Measurements from ENCODE around the gene THADA. TPM values are rescaled to one million over a fixed set of nuclear protein-coding genes. Genes with fewer than 3 reads are reported as not detected.

Gene THADA
- total RNA-seq, 1 donor from 2014 or later = 48.4 TPM

GRCh38 chr2:43246641-43247040 is 349.2 kb downstream of the THADA start:
- intact Hi-C loops (cut with micrococcal nuclease) = no loop called here
- peaks cover 3% of the 10 kb centered on the region for H3K4me1 Mint-ChIP-seq (ENCODE audit: low read depth)
- H3K36me3 Mint-ChIP-seq (ENCODE audit: low read depth) = no peaks in the 10 kb centered on the region

GRCh38 chr2:43241558-43241957 is 354.3 kb downstream of the THADA start:
- no peak overlapping the region for H3K27ac Mint-ChIP-seq

More at GRCh38 chr2:43246641-43247040, 349.2 kb downstream of the THADA start:
- H3K9me3 Mint-ChIP-seq = no peaks in the 10 kb centered on the region
- no peak overlapping the region for H3K27ac Mint-ChIP-seq
- H3K27me3 Mint-ChIP-seq (ENCODE audit: low read depth) = no peaks in the 10 kb centered on the region
- DNase-seq (ENCODE audit: low spot score) = no peak
- H3K4me3 Mint-ChIP-seq (ENCODE audit: low read depth) = no peak overlapping the region

GRCh38 chr2:43240766-43241150 is 355.1 kb downstream of the THADA start:
- DNase-seq (ENCODE audit: low spot score) = no peak
- no peak overlapping the region for H3K27ac Mint-ChIP-seq
- H3K9me3 Mint-ChIP-seq = no peaks in the 10 kb centered on the region
- no peak overlapping the region for H3K4me3 Mint-ChIP-seq (ENCODE audit: low read depth)
- intact Hi-C loops (cut with micrococcal nuclease) = no loop called here
- no peaks in the 10 kb centered on the region for H3K36me3 Mint-ChIP-seq (ENCODE audit: low read depth)
- peaks cover 6% of the 10 kb centered on the region for H3K4me1 Mint-ChIP-seq (ENCODE audit: low read depth)
- no peaks in the 10 kb centered on the region for H3K27me3 Mint-ChIP-seq (ENCODE audit: low read depth)

More at GRCh38 chr2:43241558-43241957, 354.3 kb downstream of the THADA start:
- H3K4me3 Mint-ChIP-seq (ENCODE audit: low read depth) = no peak overlapping the region
- no peak for DNase-seq (ENCODE audit: low spot score)
- H3K9me3 Mint-ChIP-seq = no peaks in the 10 kb centered on the region
- peaks cover 6% of the 10 kb centered on the region for H3K4me1 Mint-ChIP-seq (ENCODE audit: low read depth)
- intact Hi-C loops (cut with micrococcal nuclease) = no loop called here
- H3K36me3 Mint-ChIP-seq (ENCODE audit: low read depth) = no peaks in the 10 kb centered on the region
- no peaks in the 10 kb centered on the region for H3K27me3 Mint-ChIP-seq (ENCODE audit: low read depth)

- Mint-ChIP-seq H3K27ac (no peak overlapping the region), H3K9me3 (no peaks in the 10 kb centered on the region), H3K27me3 (ENCODE audit: low read depth) (no peaks in the 10 kb centered on the region), H3K36me3 (ENCODE audit: low read depth) (no peaks in the 10 kb centered on the region), H3K4me1 (ENCODE audit: low read depth) (peaks cover 6% of the 10 kb centered on the region), H3K4me3 (ENCODE audit: low read depth) (no peak overlapping the region)
- intact Hi-C loops (cut with micrococcal nuclease) = no loop called here
- DNase-seq (ENCODE audit: low spot score) = no peak
Observed at GRCh38 chr2:43239981-43240765, 355.7 kb downstream of the THADA start.

- Mint-ChIP-seq H3K36me3 (ENCODE audit: low read depth) (no peaks in the 10 kb centered on the region), H3K27ac (no peak overlapping the region), H3K27me3 (ENCODE audit: low read depth) (no peaks in the 10 kb centered on the region), H3K4me1 (ENCODE audit: low read depth) (peaks cover 6% of the 10 kb centered on the region), H3K4me3 (ENCODE audit: low read depth) (no peak overlapping the region), H3K9me3 (no peaks in the 10 kb centered on the region)
- no peak for DNase-seq (ENCODE audit: low spot score)
- intact Hi-C loops (cut with micrococcal nuclease) = no loop called here
Observed at GRCh38 chr2:43238813-43239212, 357.0 kb downstream of the THADA start.

- no peak overlapping the region for H3K4me3 Mint-ChIP-seq (ENCODE audit: low read depth)
- H3K9me3 Mint-ChIP-seq = no peaks in the 10 kb centered on the region
- no peak overlapping the region for H3K27ac Mint-ChIP-seq
- H3K36me3 Mint-ChIP-seq (ENCODE audit: low read depth) = no peaks in the 10 kb centered on the region
- intact Hi-C loops (cut with micrococcal nuclease) = no loop called here
- DNase-seq (ENCODE audit: low spot score) = no peak
- H3K4me1 Mint-ChIP-seq (ENCODE audit: low read depth) = peaks cover 6% of the 10 kb centered on the region
- no peaks in the 10 kb centered on the region for H3K27me3 Mint-ChIP-seq (ENCODE audit: low read depth)
Observed at GRCh38 chr2:43238176-43238575, 357.7 kb downstream of the THADA start.

GRCh38 chr2:43233218-43234212 is 362.3 kb downstream of the THADA start:
- H3K9me3 Mint-ChIP-seq = no peaks in the 10 kb centered on the region
- no peak overlapping the region for H3K4me3 Mint-ChIP-seq (ENCODE audit: low read depth)
- H3K27ac Mint-ChIP-seq = no peak overlapping the region
- H3K4me1 Mint-ChIP-seq (ENCODE audit: low read depth) = peaks cover 17% of the 10 kb centered on the region
- H3K36me3 Mint-ChIP-seq (ENCODE audit: low read depth) = peaks cover 16% of the 10 kb centered on the region
- no peak for DNase-seq (ENCODE audit: low spot score)
- H3K27me3 Mint-ChIP-seq (ENCODE audit: low read depth) = no peaks in the 10 kb centered on the region
- intact Hi-C loops (cut with micrococcal nuclease) = no loop called here

- Mint-ChIP-seq H3K4me3 (ENCODE audit: low read depth) (no peak overlapping the region), H3K4me1 (ENCODE audit: low read depth) (peaks cover 20% of the 10 kb centered on the region), H3K9me3 (no peaks in the 10 kb centered on the region), H3K27me3 (ENCODE audit: low read depth) (no peaks in the 10 kb centered on the region), H3K27ac (no peak overlapping the region), H3K36me3 (ENCODE audit: low read depth) (peaks cover 16% of the 10 kb centered on the region)
- intact Hi-C loops (cut with micrococcal nuclease) = no loop called here
- DNase-seq (ENCODE audit: low spot score) = no peak
Observed at GRCh38 chr2:43230951-43231827, 364.6 kb downstream of the THADA start.

- Mint-ChIP-seq H3K27me3 (ENCODE audit: low read depth) (no peaks in the 10 kb centered on the region), H3K36me3 (ENCODE audit: low read depth) (peaks cover 23% of the 10 kb centered on the region), H3K4me3 (ENCODE audit: low read depth) (no peak overlapping the region), H3K27ac (no peak overlapping the region), H3K9me3 (no peaks in the 10 kb centered on the region), H3K4me1 (ENCODE audit: low read depth) (peaks cover 20% of the 10 kb centered on the region)
- intact Hi-C loops (cut with micrococcal nuclease) = no loop called here
- DNase-seq (ENCODE audit: low spot score) = no peak
Observed at GRCh38 chr2:43230351-43230885, 365.4 kb downstream of the THADA start.

GRCh38 chr2:43228756-43229659 is 366.8 kb downstream of the THADA start:
- H3K36me3 Mint-ChIP-seq (ENCODE audit: low read depth) = peaks cover 34% of the 10 kb centered on the region
- DNase-seq (ENCODE audit: low spot score) = no peak
- intact Hi-C loops (cut with micrococcal nuclease) = loop anchor here (1.0 to 10.0 kb wide), 11 partner anchors 102 to 546 kb away; partner anchors contain the start of gene DYNC2LI1
- peaks cover 20% of the 10 kb centered on the region for H3K4me1 Mint-ChIP-seq (ENCODE audit: low read depth)
- H3K4me3 Mint-ChIP-seq (ENCODE audit: low read depth) = peak overlapping the region; percentile 67
- H3K27me3 Mint-ChIP-seq (ENCODE audit: low read depth) = no peaks in the 10 kb centered on the region
- peak overlapping the region; percentile 59 for H3K27ac Mint-ChIP-seq
- H3K9me3 Mint-ChIP-seq = no peaks in the 10 kb centered on the region

- Mint-ChIP-seq H3K36me3 (ENCODE audit: low read depth) (peaks cover 41% of the 10 kb centered on the region), H3K4me1 (ENCODE audit: low read depth) (peaks cover 20% of the 10 kb centered on the region), H3K27me3 (ENCODE audit: low read depth) (no peaks in the 10 kb centered on the region), H3K4me3 (ENCODE audit: low read depth) (peak overlapping the region; percentile 88), H3K27ac (no peak overlapping the region), H3K9me3 (no peaks in the 10 kb centered on the region)
- intact Hi-C loops (cut with micrococcal nuclease) = loop anchor here (2.0 to 10.0 kb wide), 8 partner anchors 199 to 546 kb away; partner anchors contain the start of gene DYNC2LI1
- no peak for DNase-seq (ENCODE audit: low spot score)
Observed at GRCh38 chr2:43228321-43228751, 367.5 kb downstream of the THADA start.
